ENCODE data around the gene NUDT11. TPM values are rescaled to one million over a fixed set of nuclear protein-coding genes. Genes with fewer than 3 reads are reported as not detected.
"Not testable (repeated sequence)": the region's sequence is repeated elsewhere in the genome, so short reads cannot be mapped to it uniquely, and the experiment has no call there.

Gene NUDT11
- total RNA-seq (1 to 10 TPM; 2.0 to 2.2 TPM), polyA plus RNA-seq (1 to 10 TPM; 1.5 to 4.1 (median 2.4) TPM), total RNA-seq (0.93 to 7.7 (median 3.7) reads per million in 6 experiments)

DNA sequence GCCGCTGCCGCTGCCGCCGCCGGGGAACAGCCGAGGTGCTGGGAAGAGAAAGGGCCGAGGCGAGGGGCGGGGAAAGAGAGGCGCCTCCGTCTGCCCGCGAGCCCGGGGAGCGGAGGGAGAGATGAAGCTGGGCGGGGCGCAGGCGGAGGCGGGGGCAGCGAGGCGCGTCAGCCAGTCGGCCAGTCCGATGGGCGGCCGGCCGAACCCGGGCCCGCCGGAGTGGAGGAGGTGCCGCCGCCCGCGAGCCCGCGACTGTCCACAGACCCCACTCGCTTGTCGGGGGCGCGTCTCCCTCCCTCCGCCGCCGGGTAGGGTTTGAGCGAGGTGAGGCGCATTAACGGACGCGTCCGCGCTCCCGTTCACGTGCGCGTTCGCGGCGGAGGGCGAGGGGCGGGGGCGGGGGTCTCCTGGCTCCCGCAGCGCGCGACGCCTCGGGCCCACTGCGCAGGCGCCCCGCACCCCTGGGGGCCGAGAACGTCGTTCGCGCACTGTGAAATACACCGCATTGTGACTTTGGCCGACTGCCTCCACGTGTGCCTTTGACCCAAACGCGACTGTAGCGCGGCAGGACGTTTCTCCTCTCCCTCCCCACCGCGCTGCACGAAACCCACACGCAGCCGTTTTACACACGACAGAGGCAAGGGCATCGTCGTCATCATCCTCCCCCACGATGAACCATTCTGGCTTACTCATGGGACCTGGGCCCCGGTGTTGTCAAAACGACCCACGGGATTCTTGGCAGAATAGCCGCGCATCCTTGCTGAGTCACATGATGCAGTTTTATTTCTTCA, at the start of gene NUDT11:
TSS of gene NUDT11 (minus strand) at position 92 of the 791 bp plus-strand sequence. CDS start 148 bp downstream, outside the sequence.
- Mint-ChIP-seq H3K36me3 (peaks cover 0 to 5% (median 0%) of the 10 kb centered on the region in 3 donors), H3K9me3 (peaks cover 0 to 7% (median 0%) of the 10 kb centered on the region in 9 donors), H3K4me1 (peaks cover 4 to 18% (median 14%) of the 10 kb centered on the region in 4 donors), H3K27ac (peak within 1 kb of the TSS in 9 of 10 donors; percentile 36 to 91 (median 85)), H3K4me3 (peak within 1 kb of the TSS; percentile 81 to 90 (median 89)), H3K27me3 (peaks cover 0 to 19% (median 16%) of the 10 kb centered on the region in 5 donors)
- ATAC-seq: peak; percentile 69 to 79
- POLR2A ChIA-PET: no interaction called here
- DNase-seq: peak in 9 of 10 donors; percentile 1 to 63 (median 21)

GRCh38 chrX:51520393-51520792, 24.0 kb upstream of the NUDT11 start:
- Mint-ChIP-seq H3K27me3 (peaks cover 4 to 18% (median 5%) of the 10 kb centered on the region in 5 donors), H3K4me3 (no peak overlapping the region), H3K27ac (no peak overlapping the region), H3K36me3 (no peaks in the 10 kb centered on the region), H3K4me1 (no peaks in the 10 kb centered on the region), H3K9me3 (peaks cover 0 to 13% (median under 1%) of the 10 kb centered on the region in 9 donors)
- no peak for DNase-seq
- POLR2A ChIA-PET: no interaction called here
- no peak for ATAC-seq

- POLR2A ChIA-PET, H3K36me3 Mint-ChIP-seq, H3K4me3 Mint-ChIP-seq, H3K4me1 Mint-ChIP-seq, ATAC-seq, H3K27ac Mint-ChIP-seq, DNase-seq: not testable (repeated sequence)
- H3K27me3 Mint-ChIP-seq: peaks cover 3 to 17% (median 5%) of the 10 kb centered on the region in 5 donors
- peaks cover 0 to 17% (median 4%) of the 10 kb centered on the region in 9 donors for H3K9me3 Mint-ChIP-seq
Observed at GRCh38 chrX:51519131-51519530, 22.7 kb upstream of the NUDT11 start.

DNA sequence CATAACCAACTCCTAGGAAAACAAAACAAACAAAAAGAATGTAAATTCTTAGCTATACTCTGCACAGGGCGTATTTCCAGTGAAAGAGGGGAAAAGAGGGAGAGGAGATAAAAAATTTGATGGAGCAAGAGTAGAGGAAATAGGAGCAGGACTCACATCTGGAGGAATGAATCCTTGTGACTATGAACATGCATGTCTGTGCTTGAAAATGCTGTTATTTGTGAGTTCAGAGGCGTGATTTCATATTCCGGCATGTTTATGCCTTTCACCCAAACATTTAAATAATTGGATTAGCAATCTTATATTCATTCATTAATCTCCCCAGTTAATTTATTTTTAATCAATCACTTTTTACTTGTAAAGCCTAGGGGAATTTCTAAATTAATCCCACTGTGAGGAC, 11.2 kb upstream of the NUDT11 start:
- Mint-ChIP-seq H3K27ac (no peak overlapping the region), H3K4me3 (no peak overlapping the region)

DNA sequence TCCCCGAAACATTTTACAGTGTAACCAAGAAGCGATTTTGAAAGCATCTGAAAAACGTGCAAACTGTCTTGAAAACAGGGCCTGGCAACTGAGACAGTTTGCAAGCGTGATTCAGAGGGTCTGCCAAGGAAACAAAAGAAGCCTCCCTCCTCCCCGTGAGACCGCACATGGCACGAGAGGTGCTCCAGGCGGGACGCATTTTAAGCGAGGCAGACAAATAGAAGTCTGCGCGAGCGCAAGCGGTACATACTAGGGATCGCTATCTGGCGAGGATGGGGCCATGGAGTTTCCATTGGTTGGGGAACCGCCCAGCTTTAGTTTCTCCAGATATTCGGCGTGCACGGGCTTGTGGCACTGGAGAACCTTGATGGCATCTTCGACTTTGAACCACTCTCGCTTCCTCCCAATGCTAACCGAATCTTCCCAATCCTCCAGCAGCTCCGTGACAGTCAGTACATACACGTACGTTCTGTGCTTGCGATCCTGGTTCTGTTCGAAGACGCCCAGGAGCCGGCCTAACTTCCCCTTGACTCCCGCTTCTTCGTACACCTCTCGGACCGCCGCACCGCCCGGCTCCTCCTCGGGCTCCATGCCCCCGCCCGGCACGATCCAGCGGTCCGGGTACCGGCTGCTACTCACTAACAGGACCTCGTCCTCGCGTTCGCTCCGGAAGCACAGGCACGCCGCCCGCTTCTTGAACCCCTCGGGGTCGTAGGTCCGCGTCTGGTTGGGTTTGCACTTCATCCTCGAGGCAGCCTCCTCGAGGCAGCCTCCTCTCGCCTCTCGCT, 497 bp downstream of the NUDT11 start:
- Mint-ChIP-seq H3K27me3 (peaks cover 0 to 19% (median 16%) of the 10 kb centered on the region in 5 donors), H3K27ac (peak overlapping the region in 5 of 10 donors; percentile 25 to 91 (median 60)), H3K4me3 (peak overlapping the region; percentile 79 to 89 (median 84)), H3K4me1 (peaks cover 4 to 18% (median 14%) of the 10 kb centered on the region in 4 donors)
- H3K9me3 Mint-ChIP-seq, H3K36me3 Mint-ChIP-seq, POLR2A ChIA-PET: not testable (repeated sequence)
- peak in 1 of 10 donors; percentile 1 for DNase-seq
- ATAC-seq: peak; percentile 18 to 35

More for the DNA sequence above, 11.2 kb upstream of the NUDT11 start:
- ATAC-seq (no peak), DNase-seq (no peak)
- H3K27me3 Mint-ChIP-seq: peaks cover 0 to 11% (median 0%) of the 10 kb centered on the region in 5 donors
- POLR2A ChIA-PET: no interaction called here
- H3K4me1 Mint-ChIP-seq: no peaks in the 10 kb centered on the region
- H3K36me3 Mint-ChIP-seq: peaks cover 0 to 2% (median 0%) of the 10 kb centered on the region in 3 donors
- H3K9me3 Mint-ChIP-seq: peaks cover 0 to 8% (median 0%) of the 10 kb centered on the region in 9 donors

DNA sequence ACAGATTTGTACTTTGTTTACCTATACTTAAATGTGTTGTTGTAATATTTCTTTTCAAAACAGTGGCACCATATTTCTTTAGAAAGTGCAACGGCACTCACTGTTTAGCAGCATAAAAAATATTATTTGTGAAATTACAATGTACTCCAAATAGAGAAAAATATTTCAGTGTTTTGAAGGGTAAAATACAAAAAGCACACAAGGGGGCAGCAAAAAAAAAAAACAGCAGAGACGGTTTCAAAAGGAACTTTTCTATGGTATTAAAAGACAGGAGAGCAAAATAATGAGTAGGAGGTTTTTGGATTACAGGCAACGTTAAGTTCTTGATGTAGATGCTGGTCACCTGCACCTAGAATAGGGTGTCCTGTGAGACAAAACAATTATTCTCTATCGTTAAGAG, 2.0 kb downstream of the NUDT11 start:
- Mint-ChIP-seq H3K4me1 (peaks cover 4 to 18% (median 14%) of the 10 kb centered on the region in 4 donors), H3K4me3 (peak overlapping the region in 4 of 10 donors; percentile 33 to 88 (median 56))
- no peak for ATAC-seq

DNA sequence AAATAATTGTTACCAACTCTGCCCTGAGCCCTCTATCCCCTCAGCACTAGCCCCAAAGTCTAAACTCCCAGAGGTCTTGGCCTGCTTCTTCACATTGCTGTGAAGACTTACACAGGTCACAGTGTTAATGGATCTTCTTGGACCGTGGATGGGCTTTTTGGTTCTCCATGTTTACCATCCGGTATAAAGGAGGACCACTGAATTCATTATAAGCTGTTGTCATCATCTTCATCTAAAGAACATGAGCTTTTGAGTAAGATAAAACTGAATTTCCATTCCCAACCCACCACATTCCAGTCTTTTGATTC, 8.5 kb downstream of the NUDT11 start:
- H3K4me3 Mint-ChIP-seq: no peak overlapping the region
- peaks cover 0 to 1% (median 0%) of the 10 kb centered on the region in 5 donors for H3K27me3 Mint-ChIP-seq
- no peak for ATAC-seq
- H3K27ac Mint-ChIP-seq: no peak overlapping the region
- H3K36me3 Mint-ChIP-seq: no peaks in the 10 kb centered on the region
- H3K4me1 Mint-ChIP-seq: no peaks in the 10 kb centered on the region
- POLR2A ChIA-PET: no interaction called here
- DNase-seq: no peak
- H3K9me3 Mint-ChIP-seq: no peaks in the 10 kb centered on the region

More for the DNA sequence above, 2.0 kb downstream of the NUDT11 start:
- Mint-ChIP-seq H3K9me3 (peaks cover 0 to 7% (median 0%) of the 10 kb centered on the region in 9 donors), H3K27me3 (peaks cover 0 to 19% (median 16%) of the 10 kb centered on the region in 5 donors), H3K27ac (no peak overlapping the region), H3K36me3 (peaks cover 0 to 5% (median 0%) of the 10 kb centered on the region in 3 donors)
- DNase-seq: no peak
- POLR2A ChIA-PET: no interaction called here

DNA sequence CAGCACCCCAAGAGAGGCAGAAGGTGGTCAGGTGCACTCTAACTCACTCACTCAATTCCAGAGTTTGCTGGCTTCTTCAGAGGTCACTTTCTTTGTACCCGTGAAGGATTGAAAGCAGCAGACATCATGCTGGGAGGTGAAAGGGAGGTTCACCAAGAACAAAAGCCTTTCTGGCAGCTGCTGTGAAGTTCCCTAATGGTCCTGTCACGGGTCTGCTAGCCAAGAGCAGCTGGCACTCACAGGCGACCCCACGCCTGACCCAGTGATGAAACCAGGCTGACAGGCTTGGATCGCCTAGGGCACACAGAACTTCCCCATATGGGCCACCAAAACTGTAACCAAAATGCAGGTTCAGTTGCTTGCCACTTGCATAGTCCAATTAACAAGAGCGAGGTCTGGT, 11.8 kb downstream of the NUDT11 start:
- DNase-seq (no peak), ATAC-seq (no peak)
- no peaks in the 10 kb centered on the region for H3K4me1 Mint-ChIP-seq
- no peaks in the 10 kb centered on the region for H3K27me3 Mint-ChIP-seq
- H3K9me3 Mint-ChIP-seq: no peaks in the 10 kb centered on the region
- H3K4me3 Mint-ChIP-seq: no peak overlapping the region
- POLR2A ChIA-PET: no interaction called here
- no peak overlapping the region for H3K27ac Mint-ChIP-seq
- H3K36me3 Mint-ChIP-seq: peaks cover 0 to 2% (median 0%) of the 10 kb centered on the region in 3 donors

DNA sequence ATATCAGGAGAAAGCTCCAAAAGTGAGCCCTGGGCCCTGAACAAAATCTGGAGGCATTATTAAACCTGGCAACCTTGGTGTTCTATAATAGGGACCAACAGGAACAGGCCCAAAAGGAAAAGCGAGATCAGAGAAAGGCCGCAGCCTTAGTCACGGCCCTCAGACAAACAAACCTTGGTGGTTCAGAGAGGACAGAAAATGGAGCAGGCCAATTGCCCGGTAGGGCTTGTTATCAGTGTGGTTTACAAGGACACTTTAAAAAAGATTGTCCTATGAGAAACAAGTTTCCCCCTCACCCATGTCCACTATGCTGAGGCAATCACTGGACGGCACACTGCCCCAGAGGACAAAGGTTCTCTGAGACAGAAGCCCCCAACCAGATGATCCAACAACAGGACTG, 14.0 kb downstream of the NUDT11 start:
- H3K4me1 Mint-ChIP-seq, DNase-seq, H3K27ac Mint-ChIP-seq, H3K27me3 Mint-ChIP-seq, H3K4me3 Mint-ChIP-seq, POLR2A ChIA-PET, H3K36me3 Mint-ChIP-seq, H3K9me3 Mint-ChIP-seq, ATAC-seq: not testable (repeated sequence)

DNA sequence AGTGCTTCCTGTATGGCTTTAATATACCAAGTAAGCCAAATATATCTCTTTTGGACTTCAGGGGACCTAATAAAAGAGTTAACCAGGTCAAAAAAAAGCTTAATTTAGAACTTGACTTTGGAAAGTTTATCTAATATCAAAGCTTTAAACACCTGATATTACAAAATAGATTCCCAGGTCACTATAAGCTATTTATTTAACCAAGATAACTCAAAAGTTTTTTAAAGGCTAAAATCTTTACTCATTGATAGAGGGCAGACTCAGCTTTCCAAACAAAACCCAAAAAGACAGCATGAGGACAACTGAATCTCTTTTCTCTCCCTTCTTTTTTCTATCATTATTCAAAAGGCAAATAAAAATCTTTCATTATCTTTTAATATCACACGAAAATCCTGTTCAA, 19.5 kb downstream of the NUDT11 start:
- no peak for ATAC-seq
- Mint-ChIP-seq H3K36me3 (peaks cover 0 to 5% (median 3%) of the 10 kb centered on the region in 3 donors), H3K4me1 (no peaks in the 10 kb centered on the region), H3K27ac (no peak overlapping the region), H3K4me3 (no peak overlapping the region), H3K9me3 (peaks cover 0 to 3% (median 0%) of the 10 kb centered on the region in 9 donors), H3K27me3 (no peaks in the 10 kb centered on the region)
- no peak for DNase-seq
- POLR2A ChIA-PET: no interaction called here

GRCh38 chrX:51463322-51463721, 33.1 kb downstream of the NUDT11 start:
- H3K4me3 Mint-ChIP-seq: no peak overlapping the region
- ATAC-seq: no peak
- H3K27me3 Mint-ChIP-seq: no peaks in the 10 kb centered on the region
- no peak overlapping the region for H3K27ac Mint-ChIP-seq
- peaks cover 0 to 2% (median 0%) of the 10 kb centered on the region in 3 donors for H3K36me3 Mint-ChIP-seq
- H3K9me3 Mint-ChIP-seq: no peaks in the 10 kb centered on the region
- H3K4me1 Mint-ChIP-seq: no peaks in the 10 kb centered on the region
- DNase-seq: no peak
- POLR2A ChIA-PET: no interaction called here

GRCh38 chrX:51461053-51462044, 35.0 kb downstream of the NUDT11 start:
- H3K9me3 Mint-ChIP-seq: no peaks in the 10 kb centered on the region
- H3K27me3 Mint-ChIP-seq: no peaks in the 10 kb centered on the region
- no peak overlapping the region for H3K27ac Mint-ChIP-seq
- ATAC-seq (peak in 1 of 2 donors; percentile 42), DNase-seq (peak in 6 of 10 donors; percentile 2 to 58 (median 34))
- H3K4me3 Mint-ChIP-seq: no peak overlapping the region
- POLR2A ChIA-PET: no interaction called here
- no peaks in the 10 kb centered on the region for H3K36me3 Mint-ChIP-seq
- peaks cover 0 to 2% (median 0%) of the 10 kb centered on the region in 4 donors for H3K4me1 Mint-ChIP-seq
